ENCODE results near the gene ICA1L. TPM values are rescaled to one million over a fixed set of nuclear protein-coding genes. Genes with fewer than 3 reads are reported as not detected.

ICA1L gene
- total RNA-seq, 1 experiment from 2014 or later, result 4.5 TPM

DNA sequence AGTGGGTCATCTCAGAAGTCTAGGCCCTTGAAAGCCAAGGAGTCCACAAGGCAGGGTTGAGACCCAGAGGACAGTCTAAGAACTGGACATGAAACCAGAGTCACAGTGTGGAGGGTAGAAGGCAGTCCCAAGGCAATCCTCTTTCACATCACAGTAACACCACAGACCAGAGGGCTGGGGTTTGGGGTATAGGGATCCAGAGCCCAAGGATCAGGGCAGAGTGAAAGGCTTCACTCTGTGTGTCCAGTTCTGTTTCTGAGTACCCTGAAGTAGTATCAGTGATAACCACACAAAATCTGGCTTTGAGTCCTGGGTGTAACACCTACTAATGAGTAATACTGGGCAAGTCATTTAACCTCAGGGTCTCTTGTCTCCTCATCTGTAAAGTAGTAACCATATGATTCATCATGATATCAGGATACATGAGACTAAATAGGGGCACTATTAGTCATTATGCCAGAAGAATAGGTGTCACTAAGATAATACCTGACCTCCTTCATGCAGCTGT lies 91.0 kb downstream of the ICA1L start:
- Histone ChIP-seq H4K8ac (replicated peaks; ENCODE audit: insufficient read length, low read depth, low read length) (no peak overlapping the region), H3K14ac (ENCODE audit: insufficient read depth, low read length) (no peak overlapping the region), H3K27me3 (ENCODE audit: insufficient read depth, low read length) (no peaks in the 10 kb centered on the region), H2AK5ac (ENCODE audit: insufficient read length, low read length) (no peak overlapping the region), H3K56ac (ENCODE audit: insufficient read length, low read depth, low read length) (no peak overlapping the region), H3K4me2 (ENCODE audit: insufficient read depth, insufficient read length, low read length) (no peak overlapping the region), H3K9ac (ENCODE audit: extremely low read depth, insufficient read length, low read length) (no peak overlapping the region), H3K79me2 (ENCODE audit: insufficient read depth, low read length) (no peaks in the 10 kb centered on the region; the same call in 1 of the 2 replicates), H2AFZ (ENCODE audit: low read length) (no peak overlapping the region), H3K18ac (ENCODE audit: insufficient read length, low read depth, low read length) (no peak overlapping the region), H2BK12ac (ENCODE audit: insufficient read length, low read depth, low read length) (no peak overlapping the region), H4K20me1 (ENCODE audit: control insufficient read depth, insufficient read depth, insufficient read length) (no peaks in the 10 kb centered on the region), H4K5ac (ENCODE audit: insufficient read length, low read depth, low read length) (no peak overlapping the region), H2BK5ac (ENCODE audit: insufficient read length, low read length) (no peak overlapping the region), H3K27ac (ENCODE audit: insufficient read length, low read depth, low read length) (no peak overlapping the region), H3K4me1 (ENCODE audit: insufficient read depth, low read length) (no peaks in the 10 kb centered on the region; the same call in 1 of the 2 replicates), H3K9me3 (ENCODE audit: control insufficient read depth, low read depth, low read length) (no peaks in the 10 kb centered on the region), H3T11ph (ENCODE audit: low read length) (no peak overlapping the region), H3K4ac (ENCODE audit: low read depth, low read length) (no peak overlapping the region), H2BK15ac (ENCODE audit: low read depth, low read length) (0 out of 2 replicates have a peak overlapping the region, but pooled peaks have one; percentile 44), H4K91ac (ENCODE audit: insufficient read length, low read depth, low read length) (no peak overlapping the region), H2BK20ac (ENCODE audit: low read depth, low read length, poor library complexity, severe bottlenecking) (no peak overlapping the region), H3K23me2 (ENCODE audit: insufficient read length, low read depth, low read length, poor library complexity, severe bottlenecking) (no peaks in the 10 kb centered on the region), H3K79me1 (ENCODE audit: insufficient read depth, low read depth, low read length, poor library complexity, severe bottlenecking) (no peaks in the 10 kb centered on the region), H3K23ac (ENCODE audit: insufficient read length, low read depth, low read length) (no peak overlapping the region), H2BK120ac (ENCODE audit: low read depth, low read length, poor library complexity, severe bottlenecking) (no peak overlapping the region)
- Mint-ChIP-seq H3K27ac (no peak overlapping the region), H3K4me1 (no peaks in the 10 kb centered on the region), H3K9me3 (no peaks in the 10 kb centered on the region), H3K4me3 (no peak overlapping the region), H3K27me3 (ENCODE audit: low read depth) (no peaks in the 10 kb centered on the region), H3K36me3 (ENCODE audit: insufficient read depth in 1 of 3, low read depth in 3 of 3) (peaks cover 5 to 30% (median 29%) of the 10 kb centered on the region in 3 experiments; a peak in 6 of 7 replicates)
- TF ChIP-seq, protein P1, sequence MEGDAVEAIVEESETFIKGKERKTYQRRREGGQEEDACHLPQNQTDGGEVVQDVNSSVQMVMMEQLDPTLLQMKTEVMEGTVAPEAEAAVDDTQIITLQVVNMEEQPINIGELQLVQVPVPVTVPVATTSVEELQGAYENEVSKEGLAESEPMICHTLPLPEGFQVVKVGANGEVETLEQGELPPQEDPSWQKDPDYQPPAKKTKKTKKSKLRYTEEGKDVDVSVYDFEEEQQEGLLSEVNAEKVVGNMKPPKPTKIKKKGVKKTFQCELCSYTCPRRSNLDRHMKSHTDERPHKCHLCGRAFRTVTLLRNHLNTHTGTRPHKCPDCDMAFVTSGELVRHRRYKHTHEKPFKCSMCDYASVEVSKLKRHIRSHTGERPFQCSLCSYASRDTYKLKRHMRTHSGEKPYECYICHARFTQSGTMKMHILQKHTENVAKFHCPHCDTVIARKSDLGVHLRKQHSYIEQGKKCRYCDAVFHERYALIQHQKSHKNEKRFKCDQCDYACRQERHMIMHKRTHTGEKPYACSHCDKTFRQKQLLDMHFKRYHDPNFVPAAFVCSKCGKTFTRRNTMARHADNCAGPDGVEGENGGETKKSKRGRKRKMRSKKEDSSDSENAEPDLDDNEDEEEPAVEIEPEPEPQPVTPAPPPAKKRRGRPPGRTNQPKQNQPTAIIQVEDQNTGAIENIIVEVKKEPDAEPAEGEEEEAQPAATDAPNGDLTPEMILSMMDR (conservative IDR thresholded peaks at IDR 0.05), result no peak
- no peak for DNase-seq
